NB4 (cell line): ENCODE results near the gene DGKD.

ENCODE experiments used
- CTCF ChIP-seq: IDR thresholded peaks from one replicate; pipeline ENCODE4 v1.5.1; 2012; ENCODE audit warnings: low read depth, low read length
- POLR2A ChIP-seq: IDR thresholded peaks from 2 replicates; pipeline ENCODE4 v1.6.1; 2011; ENCODE audit warnings: mild to moderate bottlenecking; ENCODE audit not compliant: insufficient read length; ENCODE audit errors: extremely low read depth

GRCh38 chr2:233450864-233451575 is 96.7 kb downstream of the DGKD start:
- TF ChIP-seq POLR2A = no peak
- no peak for TF ChIP-seq CTCF
